K562 (cell line): Measurements from ENCODE around the gene DPH2.

ENCODE experiments used
- AFF4 ChIP-seq: sonication (generic); formaldehyde crosslinking; IDR thresholded peaks from 2 replicates; pipeline ENCODE4 v1.8.0; 2023; ENCODE audit warnings: mild to moderate bottlenecking, missing genetic modification reagents
- CBX1 ChIP-seq: sonication (generic); IDR thresholded peaks from 2 replicates; pipeline ENCODE4 v1.6.1; 2016; ENCODE audit warnings: antibody characterized with exemption, low read depth, mild to moderate bottlenecking
- CREM ChIP-seq: IDR thresholded peaks from 2 replicates; pipeline ENCODE4 v1.6.1; 2014; ENCODE audit warnings: antibody characterized with exemption, low read depth
- EGR1 ChIP-seq: fragments of 450-650 bp; conservative IDR thresholded peaks from 2 replicates; pipeline ENCODE4 v1.6.1; 2017; ENCODE audit warnings: mild to moderate bottlenecking
- EP300 ChIP-seq: IDR thresholded peaks from 2 replicates; pipeline ENCODE4 v1.6.1; 2012; ENCODE audit warnings: low read length, improper control_type of control experiment
- GABPA ChIP-seq: fragments of 200-800 bp; sonication (Bioruptor generic); conservative IDR thresholded peaks from 2 replicates; pipeline ENCODE4 v1.6.1; 2016; ENCODE audit warnings: low read depth, missing genetic modification characterization, missing compliant biosample characterization
- MYNN ChIP-seq, 2 experiments: sonication (generic); formaldehyde crosslinking in 1 of 2; IDR thresholded peaks; 2 replicates each; pipeline versions ENCODE4 v1.5.0 to v1.6.1; 2016 to 2020; ENCODE audit warnings: antibody characterized with exemption in 1 of 2, missing genetic modification reagents in 1 of 2
- SMARCA4 ChIP-seq: fragments of 450-650 bp; IDR thresholded peaks from 2 replicates; pipeline ENCODE4 v1.6.1; 2016
- TEAD1 ChIP-seq, 2 experiments: fragments of 450-650 bp in 1 of 2; sonication (generic) in 1 of 2; formaldehyde crosslinking; IDR thresholded peaks; 2 replicates each; pipeline versions ENCODE4 v1.4.0 to v1.8.0; 2020 to 2022; ENCODE audit warnings: mild to moderate bottlenecking in 2 of 2, missing genetic modification reagents in 1 of 2
- UBTF ChIP-seq, 2 experiments: IDR thresholded peaks; 2 replicates each; pipeline ENCODE4 v1.6.1; 2012; ENCODE audit warnings: improper control_type of control experiment in 2 of 2, low read depth in 2 of 2, low read length in 2 of 2, borderline replicate concordance in 1 of 2

GRCh38 chr1:43961692-43962091 is 8.1 kb upstream of the DPH2 start:
- TF ChIP-seq SMARCA4 (no peak), AFF4 (CRISPR knock-in tag) (no peak), CREM (no peak), EP300 (no peak), UBTF (IDR thresholded peaks at IDR 0.05; ENCODE audit: borderline replicate concordance in 1 of 2, low read depth in 2 of 2, low read length in 2 of 2) (no peak), MYNN (IDR thresholded peaks at IDR 0.05) (no peak), MYNN (CRISPR knock-in tag; IDR thresholded peaks at IDR 0.05) (no peak), TEAD1 (CRISPR knock-in tag; IDR thresholded peaks at IDR 0.05) (no peak), EGR1 (no peak), CBX1 (no peak), GABPA (tag) (no peak)
